Dedifferentiated amniotic fluid mesenchymal stem cell (primary cell): ENCODE measurements around the gene PLSCR3.

Experiments used
- DNase-seq: peaks from one replicate; pipeline ENCODE4 v3.0.0-alpha.2; 2016; ENCODE audit errors: extremely low spot score

Gene PLSCR3

GRCh38 chr17:7347630-7348477, 46.5 kb downstream of the PLSCR3 start:
- DNase-seq, result no peak

- DNase-seq, result no peak
Observed at GRCh38 chr17:7346761-7347614, 47.3 kb downstream of the PLSCR3 start.

- no peak for DNase-seq
Observed at GRCh38 chr17:7343250-7343649, 51.1 kb downstream of the PLSCR3 start.

- no peak for DNase-seq
Observed at GRCh38 chr17:7341842-7342241, 52.5 kb downstream of the PLSCR3 start.

- no peak for DNase-seq
Observed at GRCh38 chr17:7340179-7340578, 54.1 kb downstream of the PLSCR3 start.
